AG04449 (cell line): ENCODE data around the gene EIF1AD.
"Not testable (repeated sequence)": the region's sequence is repeated elsewhere in the genome, so short reads cannot be mapped to it uniquely, and the experiment has no call there.

Experiments used
- CTCF ChIA-PET: fragments of 350-600 bp; formaldehyde crosslinking; extraction: SDS; loops from one replicate; lab custom pipeline; 2021; ENCODE audit warnings: antibody characterized with exemption; lab: Yijun Ruan, JAX
- POLR2A ChIA-PET: fragments of 400-600, 350-600 bp; formaldehyde crosslinking; extraction: SDS; loops from one replicate; lab custom pipeline; 2020; ENCODE audit warnings: antibody characterized with exemption, inconsistent platforms; lab: Yijun Ruan, JAX
- DNase-seq: peaks from one replicate; pipeline ENCODE4 v3.0.0-alpha.2; 2010; ENCODE audit warnings: low read depth, low spot score
- H3K4me3 ChIP-seq: 2 replicates; pipeline ENCODE4 v1.5.1; 2011; ENCODE audit warnings: low read depth, mild to moderate bottlenecking, control low read depth, low read length
- CTCF ChIP-seq: IDR thresholded peaks from one replicate; pipeline ENCODE4 v1.5.1; 2011; ENCODE audit warnings: mild to moderate bottlenecking, moderate library complexity, low read length, control low read depth, inconsistent platforms; ENCODE audit not compliant: insufficient read depth; ENCODE audit errors: missing control alignments

Gene EIF1AD

GRCh38 chr11:65954771-65955170 is 47.2 kb downstream of the EIF1AD start:
- no peak overlapping the region for H3K4me3 ChIP-seq
- POLR2A ChIA-PET = interaction anchor here (1.0 kb wide), 1 partner anchor 66 kb away, joined by 4 read pairs; no protein-coding TSS in a partner anchor
- DNase-seq = no peak
- CTCF ChIA-PET = interaction anchor here (0.8 to 0.9 kb wide), 2 partner anchors 66 kb away, joined by 3 to 4 read pairs; partner anchors contain the start of gene FIBP
- TF ChIP-seq CTCF = no peak

- ChIA-PET CTCF (interaction anchor here (1.0 kb wide), 1 partner anchor 69 kb away, joined by 5 read pairs; no protein-coding TSS in a partner anchor), POLR2A (no interaction called here)
- no peak for DNase-seq
- no peak overlapping the region for H3K4me3 ChIP-seq
- TF ChIP-seq CTCF = no peak
Observed at GRCh38 chr11:65953471-65953870, 48.5 kb downstream of the EIF1AD start.

- CTCF ChIA-PET = interaction anchor here (1.1 to 1.4 kb wide), 2 partner anchors 63 to 67 kb away, joined by 3 to 4 read pairs; no protein-coding TSS in a partner anchor
- POLR2A ChIA-PET = no interaction called here
- H3K4me3 ChIP-seq = no peak overlapping the region
- no peak for TF ChIP-seq CTCF
- no peak for DNase-seq
Observed at GRCh38 chr11:65952052-65952521, 49.9 kb downstream of the EIF1AD start.

- DNase-seq, POLR2A ChIA-PET: not testable (repeated sequence)
- CTCF ChIA-PET = interaction anchor here (1.1 to 1.4 kb wide), 2 partner anchors 62 to 67 kb away, joined by 3 to 4 read pairs; no protein-coding TSS in a partner anchor
Observed at GRCh38 chr11:65951641-65952040, 50.3 kb downstream of the EIF1AD start.

GRCh38 chr11:65950711-65951110 is 51.2 kb downstream of the EIF1AD start:
- CTCF ChIA-PET, POLR2A ChIA-PET, DNase-seq, H3K4me3 ChIP-seq: not testable (repeated sequence)

More at GRCh38 chr11:65951641-65952040, 50.3 kb downstream of the EIF1AD start:
- H3K4me3 ChIP-seq = not testable (repeated sequence)

- no peak for TF ChIP-seq CTCF
- no peak for DNase-seq
- H3K4me3 ChIP-seq = no peak overlapping the region
- CTCF ChIA-PET = interaction anchor here (1.5 to 1.8 kb wide), 2 partner anchors 13 to 63 kb away, joined by 5 to 10 read pairs; no protein-coding TSS in a partner anchor
- POLR2A ChIA-PET = no interaction called here
Observed at GRCh38 chr11:65947603-65948125, 54.3 kb downstream of the EIF1AD start.

GRCh38 chr11:65947133-65947532 is 54.8 kb downstream of the EIF1AD start:
- ChIA-PET CTCF (no interaction called here), POLR2A (no interaction called here)
- TF ChIP-seq CTCF = no peak
- DNase-seq = no peak
- H3K4me3 ChIP-seq = no peak overlapping the region
